Bronchial epithelial cell (primary cell): Measurements from ENCODE around the gene NDUFB10. TPM values are rescaled to one million over a fixed set of nuclear protein-coding genes. Genes with fewer than 3 reads are reported as not detected.

ENCODE experiments used
- DNase-seq: peaks from one replicate; pipeline ENCODE4 v3.0.0-alpha.2; 2010; ENCODE audit warnings: low read depth
- FAIRE-seq: peaks from 2 replicates; lab custom pipeline; 2011; peaks lifted over from hg19 to GRCh38; lab: Jason Lieb, UNC
- H3K27me3 ChIP-seq: 2 replicates; pipeline ENCODE4 v1.5.1; 2011; ENCODE audit warnings: low read length; ENCODE audit not compliant: control insufficient read depth, insufficient read depth
- H3K36me3 ChIP-seq: 2 replicates; pipeline ENCODE4 v1.5.1; 2011; ENCODE audit warnings: low read length; ENCODE audit not compliant: control insufficient read depth, insufficient read depth
- H3K4me3 ChIP-seq: 2 replicates; pipeline ENCODE4 v1.5.1; 2011; ENCODE audit warnings: mild to moderate bottlenecking, low read depth, low read length, control low read depth
- CTCF ChIP-seq: IDR thresholded peaks from 2 replicates; pipeline ENCODE4 v1.5.1; 2011; ENCODE audit warnings: mild to moderate bottlenecking, moderate library complexity, low read length, control low read depth, inconsistent platforms; ENCODE audit not compliant: insufficient read depth, severe bottlenecking
- total RNA-seq: library from RNA; depleted of rRNA; stranded (reverse); fragments of >200 nt; gene quantifications from 2 replicates; pipeline ENCODE4 v1.2.1, GENCODE V29; 2014

NDUFB10 gene
- total RNA-seq, 1 donor from 2014 or later = 115 TPM

DNA sequence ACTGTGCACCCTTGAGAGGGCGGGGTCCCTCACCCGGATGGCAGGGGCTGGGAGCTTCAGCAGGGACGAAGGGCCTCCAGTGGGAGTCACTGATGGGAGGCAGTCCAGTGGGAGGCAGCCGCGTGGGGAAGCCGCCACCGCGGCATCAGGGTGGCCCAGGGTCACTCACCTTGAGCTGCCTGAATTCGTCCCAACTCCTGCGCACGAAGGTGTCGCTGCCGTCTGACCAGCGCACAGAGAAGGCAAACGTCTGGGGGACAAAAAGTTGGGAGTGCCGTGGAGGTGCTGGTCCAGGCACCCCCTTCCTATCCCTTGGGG lies 21.4 kb downstream of the NDUFB10 start:
- FAIRE-seq (no peak), DNase-seq (no peak)
- TF ChIP-seq CTCF = no peak
- peaks cover 13% of the 10 kb centered on the region for H3K36me3 ChIP-seq
- peaks cover 5% of the 10 kb centered on the region for H3K27me3 ChIP-seq
- H3K4me3 ChIP-seq = no peak overlapping the region

DNA sequence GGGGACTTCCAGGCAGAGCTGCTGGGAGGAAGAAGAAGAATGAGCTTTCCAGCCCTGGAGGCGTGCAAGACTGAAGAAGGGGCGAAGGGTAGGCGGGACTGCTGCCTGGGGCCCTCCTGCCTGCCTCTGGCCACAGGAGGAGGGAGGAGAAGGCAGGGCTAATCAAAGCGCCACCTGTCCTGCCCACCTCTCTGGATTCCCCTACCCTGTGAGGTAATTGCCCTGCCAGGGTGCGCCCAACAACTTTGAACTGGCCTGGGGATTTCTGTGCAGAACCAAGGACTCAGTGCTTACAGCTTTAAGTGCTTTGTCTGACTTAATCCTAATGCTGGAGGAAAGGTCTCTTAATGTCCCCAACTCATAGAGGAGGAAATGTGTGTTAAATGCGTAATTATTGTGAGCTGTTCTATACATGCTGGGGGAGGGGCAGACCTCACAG lies 22.1 kb downstream of the NDUFB10 start, which contains the start of gene NOXO1:
TSS of gene NOXO1 (minus strand) at position 72 of the 439 bp plus-strand sequence. CDS start 290 bp downstream, outside the sequence.
- FAIRE-seq = no peak
- TF ChIP-seq CTCF = no peak
- H3K4me3 ChIP-seq = peak within 1 kb of the TSS; percentile 50
- DNase-seq = no peak
- peaks cover 5% of the 10 kb centered on the region for H3K27me3 ChIP-seq
- H3K36me3 ChIP-seq = peaks cover 17% of the 10 kb centered on the region

DNA sequence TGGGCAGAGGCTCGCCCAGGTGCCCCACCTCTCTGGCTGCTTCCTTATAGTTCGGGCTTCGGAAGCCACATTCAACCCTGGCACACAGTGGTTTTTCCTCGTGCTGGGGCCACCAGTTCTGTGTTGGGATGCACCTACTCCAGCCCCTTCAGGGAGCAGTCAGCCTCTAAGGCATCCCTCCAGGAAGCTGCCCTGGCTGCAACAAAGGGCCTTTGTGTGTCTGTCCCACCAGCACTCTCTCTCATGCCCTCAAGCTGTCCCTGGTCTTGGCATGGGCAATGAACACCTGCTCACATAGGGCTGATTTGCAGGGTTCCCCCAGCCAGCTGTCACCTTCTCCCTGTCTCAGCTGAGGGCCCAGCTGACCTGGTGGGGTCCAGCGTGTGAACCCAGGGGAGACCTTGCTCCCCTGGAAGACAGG lies 22.7 kb downstream of the NDUFB10 start:
- Histone ChIP-seq H3K36me3 (peaks cover 18% of the 10 kb centered on the region), H3K27me3 (peaks cover 5% of the 10 kb centered on the region), H3K4me3 (no peak overlapping the region)
- FAIRE-seq = no peak
- DNase-seq = no peak
- TF ChIP-seq CTCF = no peak

GRCh38 chr16:1982991-1983543 lies 23.7 kb downstream of the NDUFB10 start:
- no peak for FAIRE-seq
- H3K27me3 ChIP-seq = peaks cover 5% of the 10 kb centered on the region
- TF ChIP-seq CTCF = peak; percentile 19

DNA sequence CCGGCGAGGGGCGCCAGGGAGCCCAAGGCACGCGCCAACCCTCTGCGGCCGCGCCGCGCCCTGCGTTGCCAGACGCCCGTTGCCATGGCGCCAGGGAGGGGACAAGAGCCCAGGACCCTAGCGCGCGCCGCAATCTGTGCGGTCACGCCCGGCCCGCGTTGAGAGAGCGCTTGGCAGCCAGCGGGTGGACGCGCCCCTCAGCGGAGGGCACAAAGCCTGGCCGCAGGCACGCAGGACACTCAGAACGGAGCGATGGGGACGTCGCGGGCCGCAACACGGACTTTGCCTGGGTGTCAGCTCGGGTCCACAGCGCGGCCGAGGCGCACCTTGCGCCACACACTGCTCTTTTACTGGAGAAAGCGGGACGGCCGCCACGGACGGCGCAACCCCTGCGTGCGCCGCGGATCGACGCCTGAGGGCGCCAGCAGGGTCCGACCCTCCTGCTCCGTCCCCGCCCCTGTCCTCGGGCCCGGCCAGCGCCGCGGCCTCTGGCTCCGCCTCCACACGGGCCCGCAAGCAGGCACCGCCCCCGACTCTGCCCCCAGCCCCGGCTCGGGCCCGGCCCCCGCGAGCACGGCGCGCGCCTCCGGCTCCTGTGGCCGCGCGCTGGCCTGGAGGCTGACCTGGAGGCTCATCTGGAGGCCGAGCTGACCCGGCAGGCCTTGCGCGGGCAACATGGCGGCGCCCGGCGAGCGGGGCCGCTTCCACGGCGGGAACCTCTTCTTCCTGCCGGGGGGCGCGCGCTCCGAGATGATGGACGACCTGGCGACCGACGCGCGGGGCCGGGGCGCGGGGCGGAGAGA lies 24.4 kb downstream of the NDUFB10 start, which contains the start of gene GFER:
TSS of gene GFER (plus strand) at position 650 of the 803 bp plus-strand sequence. CDS start at position 676, 26 bp downstream.
- H3K4me3 ChIP-seq = peak within 1 kb of the TSS; percentile 66
- peak; percentile 56 for DNase-seq
- peak; percentile 18 for TF ChIP-seq CTCF
- H3K36me3 ChIP-seq = peaks cover 10% of the 10 kb centered on the region
- H3K27me3 ChIP-seq = peaks cover 9% of the 10 kb centered on the region
- no peak for FAIRE-seq

More at GRCh38 chr16:1982991-1983543, 23.7 kb downstream of the NDUFB10 start:
- DNase-seq = no peak
- peak overlapping the region; percentile 66 for H3K4me3 ChIP-seq
- peaks cover 13% of the 10 kb centered on the region for H3K36me3 ChIP-seq
